IPS-20b (cell line): Measurements from ENCODE around the gene TAF6.
A peak's percentile ranks its signal among the peaks of the same experiment; 100 is the strongest.

Experiments used
- H3K27ac ChIP-seq: one replicate; pipeline ENCODE4 v1.5.1; 2013; ENCODE audit warnings: low read length
- H3K27me3 ChIP-seq: 2 replicates; pipeline ENCODE4 v1.6.1; 2013; ENCODE audit warnings: mild to moderate bottlenecking, low read length, inconsistent platforms; ENCODE audit not compliant: insufficient read depth
- H3K36me3 ChIP-seq: 2 replicates; pipeline ENCODE4 v1.6.1; 2013; ENCODE audit warnings: low read depth, mild to moderate bottlenecking, inconsistent platforms, low read length, moderate library complexity; ENCODE audit not compliant: insufficient read depth
- H3K4me1 ChIP-seq: 2 replicates; pipeline ENCODE4 v1.6.1; 2013; ENCODE audit warnings: mild to moderate bottlenecking, control low read depth, inconsistent platforms, low read length, moderate library complexity; ENCODE audit not compliant: insufficient read depth
- H3K4me3 ChIP-seq: 2 replicates; pipeline ENCODE4 v1.5.1; 2013; ENCODE audit warnings: mild to moderate bottlenecking, low read length, inconsistent platforms
- H3K9ac ChIP-seq: 2 replicates; pipeline ENCODE4 v1.6.1; 2013; ENCODE audit warnings: low read depth, mild to moderate bottlenecking, inconsistent platforms, low read length, moderate library complexity
- H3K9me3 ChIP-seq: 2 replicates; pipeline ENCODE4 v1.6.1; 2013; ENCODE audit warnings: mild to moderate bottlenecking, low read depth, low read length, inconsistent platforms; ENCODE audit not compliant: insufficient read depth

The TAF6 gene

GRCh38 chr7:100089458-100090196 lies 29.5 kb downstream of the TAF6 start:
- H3K4me1 ChIP-seq: no peaks in the 10 kb centered on the region; the same call in 1 of the 2 replicates
- H3K27ac ChIP-seq: no peak overlapping the region
- H3K4me3 ChIP-seq: peak overlapping the region; percentile 92
- H3K27me3 ChIP-seq: no peaks in the 10 kb centered on the region
- peaks cover 45% of the 10 kb centered on the region for H3K36me3 ChIP-seq
- no peaks in the 10 kb centered on the region for H3K9me3 ChIP-seq
- peak overlapping the region; percentile 92 for H3K9ac ChIP-seq

DNA sequence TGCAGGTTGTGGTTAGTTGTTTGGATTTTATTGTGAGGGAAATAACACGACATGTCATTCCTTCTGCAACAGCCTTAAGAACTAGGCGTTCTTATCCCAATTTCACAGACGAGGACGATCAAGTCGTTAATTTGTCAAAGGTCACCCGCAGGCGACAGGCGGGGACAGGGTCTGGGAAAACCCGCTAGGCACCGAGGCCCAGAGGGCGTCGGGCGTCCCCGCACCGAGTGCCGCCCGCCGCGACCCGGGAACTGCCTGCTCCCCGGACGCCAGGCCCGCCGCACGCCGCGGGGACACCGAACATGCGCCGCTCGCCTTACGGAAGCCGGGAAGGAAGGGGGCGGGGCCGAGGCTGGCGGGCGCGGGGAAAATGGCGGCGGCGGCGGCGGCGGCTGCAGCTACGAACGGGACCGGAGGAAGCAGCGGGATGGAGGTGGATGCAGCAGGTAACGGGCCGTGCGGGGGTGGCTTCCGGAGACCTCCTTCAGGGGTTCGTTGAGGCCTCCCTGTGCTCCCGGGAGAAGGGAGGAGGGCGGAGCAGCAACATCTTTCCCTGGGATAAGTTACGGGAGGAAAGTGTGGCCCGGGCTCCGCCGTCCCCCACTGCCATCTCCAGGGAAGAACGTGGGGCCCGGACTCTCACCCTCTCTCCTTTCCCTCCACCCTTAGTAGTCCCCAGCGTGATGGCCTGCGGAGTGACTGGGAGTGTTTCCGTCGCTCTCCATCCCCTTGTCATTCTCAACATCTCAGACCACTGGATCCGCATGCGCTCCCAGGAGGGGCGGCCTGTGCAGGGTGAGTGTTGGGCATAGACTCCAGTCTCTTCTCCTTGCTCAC lies 30.3 kb downstream of the TAF6 start, which contains the start of gene COPS6:
Gene COPS6, plus strand, starts transcription at position 349 of the 837 bp plus-strand sequence. Its CDS starts 22 bp downstream, at position 371.
- Histone ChIP-seq H3K27ac (peak within 1 kb of the TSS; percentile 30), H3K9me3 (no peaks in the 10 kb centered on the region), H3K27me3 (no peaks in the 10 kb centered on the region), H3K4me3 (peak within 1 kb of the TSS; percentile 92), H3K9ac (peak within 1 kb of the TSS; percentile 92), H3K36me3 (peaks cover 37% of the 10 kb centered on the region), H3K4me1 (no peaks in the 10 kb centered on the region; the same call in 1 of the 2 replicates)

- Histone ChIP-seq H3K27me3 (no peaks in the 10 kb centered on the region), H3K4me3 (peak overlapping the region; percentile 92), H3K27ac (peak overlapping the region; percentile 30), H3K36me3 (peaks cover 30% of the 10 kb centered on the region), H3K4me1 (peaks cover 2% of the 10 kb centered on the region; the same call in 1 of the 2 replicates), H3K9me3 (no peaks in the 10 kb centered on the region), H3K9ac (peak overlapping the region; percentile 92)
Observed at GRCh38 chr7:100088095-100088620, 31.0 kb downstream of the TAF6 start.

DNA sequence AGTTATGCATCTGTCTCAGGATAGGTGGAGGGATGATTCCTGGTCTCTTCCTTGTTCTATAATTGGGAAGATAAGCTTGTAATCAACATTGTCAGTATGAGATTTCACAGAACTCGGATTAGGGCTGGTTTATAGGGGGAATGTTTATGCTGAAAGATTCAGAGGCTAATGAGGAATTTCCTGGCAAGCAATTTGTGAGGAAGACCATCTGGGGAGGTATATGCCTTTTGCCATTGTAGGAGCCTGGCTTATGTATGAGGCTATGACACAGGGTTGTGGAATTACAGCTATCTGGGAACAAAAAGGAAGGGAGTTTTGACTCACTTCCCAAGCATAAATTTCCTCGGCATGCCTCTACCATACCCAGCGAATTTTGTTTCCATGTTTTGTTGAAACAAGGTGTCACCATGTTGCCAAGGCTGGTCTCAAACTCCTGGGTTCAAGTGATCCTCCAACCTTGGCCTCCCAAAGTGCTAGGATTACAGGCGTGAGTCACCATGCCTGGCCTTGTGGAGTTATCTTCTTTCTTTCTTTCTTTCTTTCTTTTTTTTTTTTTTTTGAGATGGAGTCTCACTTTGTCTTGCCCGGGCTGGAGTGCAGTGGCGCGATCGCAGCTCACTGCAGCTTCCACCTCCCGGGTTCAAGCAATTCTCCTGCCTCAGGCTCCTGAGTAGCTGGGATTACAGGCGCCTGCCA lies 32.0 kb downstream of the TAF6 start:
- Histone ChIP-seq H3K27ac (no peak overlapping the region), H3K36me3 (peaks cover 20% of the 10 kb centered on the region), H3K4me1 (peaks cover 8% of the 10 kb centered on the region; the same call in 1 of the 2 replicates), H3K9ac (no peak overlapping the region), H3K9me3 (no peaks in the 10 kb centered on the region), H3K27me3 (no peaks in the 10 kb centered on the region), H3K4me3 (no peak overlapping the region)

DNA sequence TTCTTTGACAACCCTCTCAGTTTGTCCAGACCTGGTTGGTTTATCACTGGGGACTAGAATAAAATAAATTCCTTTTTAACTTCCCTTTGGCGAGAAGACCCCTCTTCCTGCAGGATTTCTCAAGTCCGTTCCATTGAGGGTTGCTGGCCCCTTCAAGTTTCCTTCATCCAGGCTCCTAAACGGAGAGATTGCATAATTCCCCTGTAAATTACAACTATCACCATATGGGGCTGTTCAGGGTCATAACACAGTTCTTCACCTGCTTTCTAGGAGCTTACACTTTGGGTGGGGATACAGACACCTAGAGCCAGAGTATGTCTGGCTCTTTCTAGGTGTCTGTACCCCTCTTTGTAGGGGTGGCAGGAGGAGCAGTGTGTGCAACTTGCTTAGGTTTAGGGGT lies 33.6 kb downstream of the TAF6 start:
- peaks cover 8% of the 10 kb centered on the region; the same call in 1 of the 2 replicates for H3K4me1 ChIP-seq
- no peak overlapping the region for H3K4me3 ChIP-seq
- no peaks in the 10 kb centered on the region for H3K9me3 ChIP-seq
- no peaks in the 10 kb centered on the region for H3K27me3 ChIP-seq
- H3K9ac ChIP-seq: no peak overlapping the region
- no peak overlapping the region for H3K27ac ChIP-seq
- H3K36me3 ChIP-seq: peaks cover 3% of the 10 kb centered on the region

GRCh38 chr7:100082978-100083377 lies 36.2 kb downstream of the TAF6 start:
- Histone ChIP-seq H3K9ac (no peak overlapping the region; the same call in 1 of the 2 replicates), H3K27me3 (no peaks in the 10 kb centered on the region), H3K27ac (no peak overlapping the region), H3K9me3 (no peaks in the 10 kb centered on the region), H3K4me3 (peak overlapping the region; percentile 68; the same call in 1 of the 2 replicates), H3K4me1 (peaks cover 8% of the 10 kb centered on the region; the same call in 1 of the 2 replicates), H3K36me3 (peaks cover 22% of the 10 kb centered on the region)

GRCh38 chr7:100081535-100082102 lies 37.5 kb downstream of the TAF6 start, which contains the start of gene ZNF3:
TSS of gene ZNF3 (minus strand) at chr7:100081723. CDS start at chr7:100077357, 4,366 bp downstream.
- H3K36me3 ChIP-seq: peaks cover 35% of the 10 kb centered on the region
- H3K9me3 ChIP-seq: no peaks in the 10 kb centered on the region; the same call in 1 of the 2 replicates
- peaks cover 8% of the 10 kb centered on the region; the same call in 1 of the 2 replicates for H3K4me1 ChIP-seq
- H3K4me3 ChIP-seq: peak within 1 kb of the TSS; percentile 100
- H3K27ac ChIP-seq: peak within 1 kb of the TSS; percentile 79
- no peaks in the 10 kb centered on the region for H3K27me3 ChIP-seq
- peak within 1 kb of the TSS; percentile 100 for H3K9ac ChIP-seq

- peak overlapping the region; percentile 79 for H3K27ac ChIP-seq
- peak overlapping the region; percentile 100 for H3K4me3 ChIP-seq
- H3K36me3 ChIP-seq: peaks cover 41% of the 10 kb centered on the region
- no peaks in the 10 kb centered on the region; the same call in 1 of the 2 replicates for H3K9me3 ChIP-seq
- H3K27me3 ChIP-seq: no peaks in the 10 kb centered on the region
- H3K4me1 ChIP-seq: peaks cover 8% of the 10 kb centered on the region; the same call in 1 of the 2 replicates
- peak overlapping the region; percentile 100 for H3K9ac ChIP-seq
Observed at GRCh38 chr7:100080907-100081534, 38.1 kb downstream of the TAF6 start.

DNA sequence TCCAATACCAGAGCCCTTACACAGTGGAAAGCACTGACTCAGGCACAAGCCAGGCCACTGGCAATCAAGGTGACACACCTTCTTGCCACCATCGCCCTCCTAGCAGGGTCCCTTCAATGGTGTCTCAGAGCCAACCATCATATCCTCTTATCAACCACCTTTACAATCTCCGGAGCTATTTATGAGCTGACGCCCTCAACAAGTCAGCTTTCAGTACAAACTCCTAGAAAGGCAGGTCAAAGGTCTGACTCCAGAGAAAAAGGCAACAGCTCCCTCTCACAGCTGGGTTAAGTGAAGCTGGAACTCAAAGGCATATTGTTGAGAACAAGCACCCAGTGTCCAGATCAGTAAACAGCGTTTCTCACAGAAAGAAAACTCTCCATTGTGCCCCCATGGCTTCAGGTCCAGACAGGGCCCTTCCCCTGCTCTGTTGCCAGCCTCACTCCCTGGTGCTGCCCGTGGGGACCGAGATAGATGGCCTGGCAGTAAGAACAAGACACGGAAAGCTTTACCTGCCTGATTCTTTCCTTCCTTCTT lies 40.1 kb downstream of the TAF6 start:
- peaks cover 8% of the 10 kb centered on the region; the same call in 1 of the 2 replicates for H3K4me1 ChIP-seq
- peaks cover 61% of the 10 kb centered on the region for H3K36me3 ChIP-seq
- H3K9ac ChIP-seq: no peak overlapping the region
- H3K9me3 ChIP-seq: peaks cover 16% of the 10 kb centered on the region
- H3K27ac ChIP-seq: no peak overlapping the region
- H3K27me3 ChIP-seq: no peaks in the 10 kb centered on the region
- no peak overlapping the region for H3K4me3 ChIP-seq

- H3K27ac ChIP-seq: no peak overlapping the region
- peaks cover 34% of the 10 kb centered on the region for H3K9me3 ChIP-seq
- peaks cover 80% of the 10 kb centered on the region for H3K36me3 ChIP-seq
- H3K27me3 ChIP-seq: no peaks in the 10 kb centered on the region
- no peak overlapping the region; the same call in 1 of the 2 replicates for H3K4me3 ChIP-seq
- H3K4me1 ChIP-seq: no peaks in the 10 kb centered on the region
- H3K9ac ChIP-seq: no peak overlapping the region
Observed at GRCh38 chr7:100077205-100077604, 42.0 kb downstream of the TAF6 start.
